Gastroesophageal sphincter (tissue), 4 donors: ENCODE data around the gene PGAM1. TPM values are rescaled to one million over a fixed set of nuclear protein-coding genes. Genes with fewer than 3 reads are reported as not detected.

Experiments used
- ATAC-seq: fragments of 150-250 bp; one replicate; pipeline ENCODE4 v1.9.1; 2016; ENCODE audit warnings: mild to moderate bottlenecking, moderate library complexity
- H3K27ac ChIP-seq, 4 donors: fragments of 200-600 bp; sonication (generic) in 3 of 4; 1 replicate in 3 of 4; 2 replicates in 1 of 4; pipeline ENCODE4 v1.5.1; 2016 to 2019
- H3K27me3 ChIP-seq: fragments of 200-600 bp; sonication (generic); one replicate; pipeline ENCODE4 v1.5.1; 2019
- H3K36me3 ChIP-seq, 2 donors: fragments of 200-600 bp; sonication (generic); one replicate each; pipeline ENCODE4 v1.5.1; 2019; ENCODE audit warnings: control low read depth in 1 of 2
- H3K4me1 ChIP-seq, 3 donors: fragments of 200-600 bp; sonication (generic); 1 replicate in 2 of 3; 2 replicates in 1 of 3; pipeline ENCODE4 v1.5.1; 2016 to 2019; ENCODE audit warnings: control low read depth in 2 of 3
- H3K4me3 ChIP-seq, 2 donors: fragments of 200-600 bp; sonication (generic); one replicate each; pipeline ENCODE4 v1.5.1; 2019; ENCODE audit warnings: mild to moderate bottlenecking in 1 of 2, moderate library complexity in 1 of 2
- H3K9me3 ChIP-seq, 3 donors: fragments of 200-600 bp; sonication (generic); one replicate each; pipeline ENCODE4 v1.5.1; 2017 to 2019; ENCODE audit warnings: control low read depth in 2 of 3
- EP300 ChIP-seq: sonication (generic); formaldehyde crosslinking; IDR thresholded peaks from one replicate; pipeline ENCODE4 v1.6.1; 2017; ENCODE audit warnings: antibody characterized with exemption, mild to moderate bottlenecking
- POLR2A ChIP-seq, 2 donors: fragments of 450-650 bp; IDR thresholded peaks; one replicate each; pipeline ENCODE4 v1.6.1; 2017; ENCODE audit warnings: antibody characterized with exemption in 2 of 2, mild to moderate bottlenecking in 2 of 2, moderate library complexity in 1 of 2
- POLR2AphosphoS5 ChIP-seq: sonication (generic); formaldehyde crosslinking; IDR thresholded peaks from one replicate; pipeline ENCODE4 v1.6.1; 2017; ENCODE audit warnings: antibody characterized with exemption
- WGBS, 2 donors: methylation state at CpG; one replicate each; pipeline ENCODE4 v1.1.5; 2018; ENCODE audit warnings: low coverage in 1 of 2; 5-methylcytosine and 5-hydroxymethylcytosine counted together
- total RNA-seq, 4 donors: library from RNA; depleted of rRNA; stranded (reverse); fragments of >200 nt; gene quantifications; one replicate each; pipeline ENCODE4 v1.1.0, GENCODE V29; 2016
- TF ChIP-seq, protein P1 (sequence below), 4 experiments: fragments of 200-600 bp in 2 of 4; fragments of 450-650 bp in 2 of 4; sonication (generic) in 1 of 4; IDR thresholded peaks; one replicate each; pipeline ENCODE4 v1.5.1; 2017 to 2019; ENCODE audit warnings: antibody characterized with exemption in 4 of 4, mild to moderate bottlenecking in 2 of 4, moderate library complexity in 2 of 4

PGAM1 gene
- total RNA-seq, 4 donors from 2014 or later: 248 to 385 (median 356) TPM

DNA sequence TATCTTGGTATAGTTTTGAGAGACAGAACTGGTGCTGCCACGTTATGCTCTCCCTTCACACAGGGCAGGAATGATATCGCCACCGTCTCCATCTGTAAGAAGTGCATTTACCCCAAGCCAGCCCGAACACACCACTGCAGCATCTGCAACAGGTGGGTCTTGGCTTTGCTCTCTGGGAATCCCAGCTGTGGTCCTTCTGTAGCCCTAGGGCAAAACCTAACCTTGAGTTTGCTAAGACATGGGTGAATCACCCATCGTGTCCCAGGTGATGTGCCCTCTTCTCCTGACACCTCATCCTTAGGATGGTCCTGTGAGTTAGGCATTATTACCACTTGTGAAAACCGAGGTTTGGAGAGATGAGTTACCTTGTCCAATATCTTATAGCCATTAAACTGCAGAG is 26.4 kb downstream of the PGAM1 start:
- Histone ChIP-seq H3K4me3 (no peak overlapping the region), H3K27me3 (no peaks in the 10 kb centered on the region), H3K4me1 (peaks cover 0 to 71% (median 8%) of the 10 kb centered on the region in 3 donors), H3K36me3 (peaks cover 0 to 53% of the 10 kb centered on the region in 2 donors), H3K9me3 (no peaks in the 10 kb centered on the region), H3K27ac (no peak overlapping the region)
- no peak for ATAC-seq
- WGBS, 2 donors: 88% methylated on average over 5 of the region's 6 CpGs; no CpG with 5 or more reads in 1 of the 2 donors
- TF ChIP-seq POLR2A (IDR thresholded peaks at IDR 0.05): no peak
- TF ChIP-seq POLR2AphosphoS5: no peak
- TF ChIP-seq, protein P1, sequence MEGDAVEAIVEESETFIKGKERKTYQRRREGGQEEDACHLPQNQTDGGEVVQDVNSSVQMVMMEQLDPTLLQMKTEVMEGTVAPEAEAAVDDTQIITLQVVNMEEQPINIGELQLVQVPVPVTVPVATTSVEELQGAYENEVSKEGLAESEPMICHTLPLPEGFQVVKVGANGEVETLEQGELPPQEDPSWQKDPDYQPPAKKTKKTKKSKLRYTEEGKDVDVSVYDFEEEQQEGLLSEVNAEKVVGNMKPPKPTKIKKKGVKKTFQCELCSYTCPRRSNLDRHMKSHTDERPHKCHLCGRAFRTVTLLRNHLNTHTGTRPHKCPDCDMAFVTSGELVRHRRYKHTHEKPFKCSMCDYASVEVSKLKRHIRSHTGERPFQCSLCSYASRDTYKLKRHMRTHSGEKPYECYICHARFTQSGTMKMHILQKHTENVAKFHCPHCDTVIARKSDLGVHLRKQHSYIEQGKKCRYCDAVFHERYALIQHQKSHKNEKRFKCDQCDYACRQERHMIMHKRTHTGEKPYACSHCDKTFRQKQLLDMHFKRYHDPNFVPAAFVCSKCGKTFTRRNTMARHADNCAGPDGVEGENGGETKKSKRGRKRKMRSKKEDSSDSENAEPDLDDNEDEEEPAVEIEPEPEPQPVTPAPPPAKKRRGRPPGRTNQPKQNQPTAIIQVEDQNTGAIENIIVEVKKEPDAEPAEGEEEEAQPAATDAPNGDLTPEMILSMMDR (IDR thresholded peaks at IDR 0.05): no peak
- TF ChIP-seq EP300: no peak

DNA sequence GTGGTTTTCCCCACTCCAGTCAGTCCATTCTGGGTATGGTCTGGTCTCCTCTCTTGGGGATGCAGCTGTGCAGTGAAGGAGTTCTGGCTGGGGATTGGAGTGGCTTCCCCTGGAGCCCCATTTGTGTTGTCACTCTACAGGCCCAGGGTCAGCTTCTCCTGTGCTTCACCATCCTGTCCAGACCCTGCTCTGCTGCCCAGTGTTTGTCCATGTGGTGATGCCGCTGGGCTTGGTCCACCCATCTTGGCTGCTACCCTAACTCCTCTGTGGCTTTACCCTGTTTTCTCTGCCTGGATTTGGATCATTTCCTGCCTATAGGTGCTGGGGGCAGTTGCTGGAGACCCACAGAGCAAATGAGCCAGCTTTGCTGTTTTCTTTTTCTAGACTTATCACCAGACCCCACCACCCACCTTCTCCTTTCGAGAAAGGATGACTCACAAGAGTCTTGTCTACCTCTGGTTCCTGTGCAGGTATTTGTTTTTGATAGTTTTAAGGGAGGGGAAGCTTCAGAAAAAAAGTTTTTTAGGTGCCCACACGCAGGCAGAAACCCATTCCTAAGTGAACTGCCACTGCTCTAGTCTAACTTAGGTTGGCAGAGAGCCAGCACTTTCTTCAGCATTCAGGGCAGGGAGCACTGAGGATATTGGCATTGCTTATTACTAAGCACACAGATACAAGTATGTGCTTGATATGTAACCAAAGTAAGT is 28.5 kb downstream of the PGAM1 start:
- no peaks in the 10 kb centered on the region for H3K9me3 ChIP-seq
- no peak overlapping the region for H3K4me3 ChIP-seq
- peaks cover 0 to 51% (median 0%) of the 10 kb centered on the region in 3 donors for H3K4me1 ChIP-seq
- WGBS, 2 donors: 20 to 24% methylated on average over 1 to 2 of the region's 3 CpGs
- peaks cover 0 to 75% of the 10 kb centered on the region in 2 donors for H3K36me3 ChIP-seq
- no peaks in the 10 kb centered on the region for H3K27me3 ChIP-seq
- TF ChIP-seq, protein P1 (IDR thresholded peaks at IDR 0.05): no peak
- H3K27ac ChIP-seq: peak overlapping the region in 3 of 4 donors; percentile 10 to 53 (median 26)
- ATAC-seq: no peak

DNA sequence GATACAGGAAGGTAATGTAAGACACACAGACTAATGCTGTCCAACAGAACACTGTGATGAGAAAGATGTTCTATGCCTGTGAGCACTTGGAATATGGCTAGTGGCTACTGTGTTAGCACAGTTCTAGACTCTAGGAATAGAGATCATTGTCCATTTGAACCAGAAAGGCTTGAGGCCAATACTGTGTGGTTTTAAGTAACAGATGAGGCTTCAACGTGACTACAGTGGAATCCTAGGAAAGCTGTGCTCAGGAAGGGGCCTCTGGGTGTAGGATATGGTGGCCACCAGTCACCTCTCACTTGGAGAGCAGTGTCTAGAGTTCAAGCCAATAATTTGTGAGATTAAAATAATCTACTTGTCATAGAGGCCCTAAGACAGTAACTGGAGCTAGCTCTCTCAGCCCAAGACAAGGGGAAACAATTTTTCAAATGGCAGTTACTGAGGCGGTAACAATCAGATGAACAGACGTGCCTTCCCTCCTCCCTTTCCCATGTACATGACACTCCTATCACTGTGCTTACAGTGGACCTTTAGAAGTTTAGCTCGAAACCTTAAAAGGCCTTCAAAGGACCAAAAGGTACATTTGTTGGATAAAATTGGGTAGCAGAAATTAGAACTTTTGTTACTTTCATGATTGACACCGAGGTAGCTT is 30.2 kb downstream of the PGAM1 start:
- Histone ChIP-seq H3K27me3 (no peaks in the 10 kb centered on the region), H3K4me1 (peaks cover 0 to 37% (median 0%) of the 10 kb centered on the region in 3 donors), H3K4me3 (no peak overlapping the region), H3K9me3 (no peaks in the 10 kb centered on the region), H3K36me3 (peaks cover 0 to 91% of the 10 kb centered on the region in 2 donors), H3K27ac (peak overlapping the region in 1 of 4 donors; percentile 53)
- 60 to 62% methylated on average over 5 of the region's 5 CpGs for WGBS, 2 donors
- TF ChIP-seq POLR2AphosphoS5 (no peak), EP300 (no peak)
- TF ChIP-seq, protein P1 (IDR thresholded peaks at IDR 0.05): no peak
- no peak for ATAC-seq

GRCh38 chr10:97456686-97457065 is 30.7 kb downstream of the PGAM1 start:
- TF ChIP-seq POLR2A (IDR thresholded peaks at IDR 0.05) (no peak), EP300 (no peak), POLR2AphosphoS5 (no peak)
- TF ChIP-seq, protein P1 (IDR thresholded peaks at IDR 0.05): no peak
- peaks cover 0 to 33% (median 0%) of the 10 kb centered on the region in 3 donors for H3K4me1 ChIP-seq
- no peak for ATAC-seq
- H3K27me3 ChIP-seq: no peaks in the 10 kb centered on the region
- peaks cover 0 to 93% of the 10 kb centered on the region in 2 donors for H3K36me3 ChIP-seq
- 60 to 77% methylated on average over 1 to 3 of the region's 3 CpGs for WGBS, 2 donors
- H3K4me3 ChIP-seq: no peak overlapping the region
- no peak overlapping the region for H3K27ac ChIP-seq
- H3K9me3 ChIP-seq: no peaks in the 10 kb centered on the region

DNA sequence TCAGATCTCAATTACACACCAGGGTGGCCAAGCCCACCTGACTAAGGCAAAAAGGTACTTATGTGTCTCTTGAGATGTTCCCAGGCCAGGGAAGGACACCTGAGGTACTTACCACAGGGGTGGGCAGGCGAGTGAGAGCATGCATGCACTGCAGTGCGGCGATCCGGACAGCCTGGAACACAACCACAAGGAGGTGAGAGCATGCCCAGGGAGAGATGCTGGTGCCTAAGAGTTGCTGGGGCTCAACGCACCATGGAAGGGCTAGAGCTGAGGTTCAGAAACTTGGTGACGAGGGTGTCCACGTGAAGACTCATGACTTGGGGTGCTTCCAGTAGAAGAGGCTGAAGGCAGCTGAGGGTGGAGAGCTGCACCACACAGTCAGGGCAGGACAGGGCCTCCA is 33.1 kb downstream of the PGAM1 start:
- Histone ChIP-seq H3K4me1 (peaks cover 0 to 21% (median 0%) of the 10 kb centered on the region in 3 donors), H3K36me3 (peaks cover 0 to 93% of the 10 kb centered on the region in 2 donors), H3K27me3 (no peaks in the 10 kb centered on the region), H3K9me3 (no peaks in the 10 kb centered on the region), H3K4me3 (no peak overlapping the region), H3K27ac (no peak overlapping the region)
- 82 to 91% methylated on average over 3 to 6 of the region's 7 CpGs for WGBS, 2 donors
- ATAC-seq: no peak
- TF ChIP-seq EP300 (no peak), POLR2A (IDR thresholded peaks at IDR 0.05) (no peak), POLR2AphosphoS5 (no peak)
- TF ChIP-seq, protein P1 (IDR thresholded peaks at IDR 0.05): no peak
